Kidney epithelial cell (primary cell): ENCODE measurements around the gene GOLGA6L2. TPM values are rescaled to one million over a fixed set of nuclear protein-coding genes. Genes with fewer than 3 reads are reported as not detected.
"Not testable (repeated sequence)": the region's sequence is repeated elsewhere in the genome, so short reads cannot be mapped to it uniquely, and the experiment has no call there.

Source experiments
- DNase-seq: peaks from one replicate; pipeline ENCODE4 v3.0.0-alpha.2; 2010; ENCODE audit warnings: low read depth
- H3K27me3 ChIP-seq: 2 replicates; pipeline ENCODE4 v1.6.0; 2011; ENCODE audit warnings: low read length; ENCODE audit not compliant: control insufficient read depth, insufficient read depth
- H3K36me3 ChIP-seq: 2 replicates; pipeline ENCODE4 v1.5.1; 2011; ENCODE audit warnings: low read length; ENCODE audit not compliant: control insufficient read depth, insufficient read depth
- H3K4me3 ChIP-seq: 2 replicates; pipeline ENCODE4 v1.5.1; 2011; ENCODE audit warnings: low read depth, mild to moderate bottlenecking, control low read depth, low read length
- total RNA-seq: library from RNA; depleted of rRNA; stranded (reverse); fragments of >200 nt; gene quantifications from 2 replicates; pipeline ENCODE4 v1.2.3, GENCODE V29; 2015
- TF ChIP-seq, protein P1 (sequence below): IDR thresholded peaks from 2 replicates; pipeline ENCODE4 v1.5.1; 2011; ENCODE audit warnings: mild to moderate bottlenecking, moderate library complexity, low read length, control low read depth, inconsistent platforms; ENCODE audit not compliant: insufficient read depth, poor library complexity, severe bottlenecking

GOLGA6L2 gene
- total RNA-seq, 1 donor from 2014 or later, result not detected

- TF ChIP-seq, protein P1, sequence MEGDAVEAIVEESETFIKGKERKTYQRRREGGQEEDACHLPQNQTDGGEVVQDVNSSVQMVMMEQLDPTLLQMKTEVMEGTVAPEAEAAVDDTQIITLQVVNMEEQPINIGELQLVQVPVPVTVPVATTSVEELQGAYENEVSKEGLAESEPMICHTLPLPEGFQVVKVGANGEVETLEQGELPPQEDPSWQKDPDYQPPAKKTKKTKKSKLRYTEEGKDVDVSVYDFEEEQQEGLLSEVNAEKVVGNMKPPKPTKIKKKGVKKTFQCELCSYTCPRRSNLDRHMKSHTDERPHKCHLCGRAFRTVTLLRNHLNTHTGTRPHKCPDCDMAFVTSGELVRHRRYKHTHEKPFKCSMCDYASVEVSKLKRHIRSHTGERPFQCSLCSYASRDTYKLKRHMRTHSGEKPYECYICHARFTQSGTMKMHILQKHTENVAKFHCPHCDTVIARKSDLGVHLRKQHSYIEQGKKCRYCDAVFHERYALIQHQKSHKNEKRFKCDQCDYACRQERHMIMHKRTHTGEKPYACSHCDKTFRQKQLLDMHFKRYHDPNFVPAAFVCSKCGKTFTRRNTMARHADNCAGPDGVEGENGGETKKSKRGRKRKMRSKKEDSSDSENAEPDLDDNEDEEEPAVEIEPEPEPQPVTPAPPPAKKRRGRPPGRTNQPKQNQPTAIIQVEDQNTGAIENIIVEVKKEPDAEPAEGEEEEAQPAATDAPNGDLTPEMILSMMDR, result no peak
- Histone ChIP-seq H3K4me3 (no peak overlapping the region), H3K27me3 (no peaks in the 10 kb centered on the region), H3K36me3 (no peaks in the 10 kb centered on the region)
- DNase-seq, result no peak
Measured at GRCh38 chr15:23411841-23412240, 35.2 kb downstream of the GOLGA6L2 start.

GRCh38 chr15:23403550-23403949 lies 43.5 kb downstream of the GOLGA6L2 start:
- TF ChIP-seq, protein P1, result no peak
- no peaks in the 10 kb centered on the region for H3K36me3 ChIP-seq
- no peaks in the 10 kb centered on the region for H3K27me3 ChIP-seq

GRCh38 chr15:23402544-23402943 lies 44.5 kb downstream of the GOLGA6L2 start:
- no peak overlapping the region for H3K4me3 ChIP-seq
- DNase-seq, result no peak
- no peaks in the 10 kb centered on the region for H3K27me3 ChIP-seq
- no peaks in the 10 kb centered on the region for H3K36me3 ChIP-seq
- TF ChIP-seq, protein P1, result no peak

More at GRCh38 chr15:23403550-23403949, 43.5 kb downstream of the GOLGA6L2 start:
- no peak for DNase-seq
- no peak overlapping the region for H3K4me3 ChIP-seq

- Histone ChIP-seq H3K36me3 (no peaks in the 10 kb centered on the region), H3K27me3 (no peaks in the 10 kb centered on the region), H3K4me3 (no peak overlapping the region)
- DNase-seq, result no peak
- TF ChIP-seq, protein P1, result no peak
Measured at GRCh38 chr15:23402140-23402539, 44.9 kb downstream of the GOLGA6L2 start.

- Histone ChIP-seq H3K27me3 (no peaks in the 10 kb centered on the region), H3K4me3 (no peak overlapping the region), H3K36me3 (no peaks in the 10 kb centered on the region)
- no peak for DNase-seq
- TF ChIP-seq, protein P1, result no peak
Measured at GRCh38 chr15:23401627-23402026, 45.4 kb downstream of the GOLGA6L2 start.

DNA sequence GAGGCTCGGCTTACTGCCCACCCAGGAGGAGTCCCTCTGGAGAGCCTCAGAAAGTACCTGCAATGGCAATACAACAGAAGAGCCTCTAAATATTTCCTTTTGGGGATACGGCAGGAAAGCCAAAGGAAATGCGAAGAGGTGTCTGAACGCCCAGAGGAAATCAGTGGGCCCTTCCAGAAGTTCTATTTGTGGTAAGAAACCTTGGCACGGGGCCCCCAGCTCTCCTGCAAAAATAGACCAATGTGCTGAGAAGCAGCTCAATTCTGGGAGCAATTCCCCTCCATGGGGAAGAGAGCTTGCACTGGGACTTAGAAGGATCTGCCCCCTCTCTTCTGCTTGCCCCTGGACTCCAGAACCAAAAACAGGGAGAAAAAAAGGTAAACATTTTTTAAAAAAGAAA lies 47.8 kb downstream of the GOLGA6L2 start:
- not testable (repeated sequence) for DNase-seq, H3K4me3 ChIP-seq, H3K27me3 ChIP-seq, H3K36me3 ChIP-seq

GRCh38 chr15:23398357-23398756 lies 48.7 kb downstream of the GOLGA6L2 start:
- H3K27me3 ChIP-seq, DNase-seq, H3K36me3 ChIP-seq, H3K4me3 ChIP-seq: not testable (repeated sequence)
